Sigmoid colon (tissue), 4 donors: Measurements from ENCODE around the gene LRRC46.

Experiments used
- CTCF ChIP-seq, 4 experiments: fragments of 450-650 bp in 3 of 4; fragments of 200-600 bp in 1 of 4; IDR thresholded peaks; one replicate each; pipeline ENCODE4 v1.5.1; 2016 to 2019; ENCODE audit warnings: antibody characterized with exemption in 4 of 4, mild to moderate bottlenecking in 3 of 4, moderate library complexity in 2 of 4
- EP300 ChIP-seq, 4 donors: sonication (generic); formaldehyde crosslinking; IDR thresholded peaks; one replicate each; pipeline ENCODE4 v1.6.1; 2017; ENCODE audit warnings: antibody characterized with exemption in 4 of 4
- POLR2A ChIP-seq, 2 donors: fragments of 450-650 bp; IDR thresholded peaks; one replicate each; pipeline ENCODE4 v1.6.1; 2016; ENCODE audit warnings: antibody characterized with exemption in 2 of 2, mild to moderate bottlenecking in 2 of 2, moderate library complexity in 2 of 2
- POLR2AphosphoS5 ChIP-seq, 4 donors: sonication (generic); formaldehyde crosslinking; IDR thresholded peaks; one replicate each; pipeline ENCODE4 v1.6.1; 2017; ENCODE audit warnings: antibody characterized with exemption in 4 of 4

DNA sequence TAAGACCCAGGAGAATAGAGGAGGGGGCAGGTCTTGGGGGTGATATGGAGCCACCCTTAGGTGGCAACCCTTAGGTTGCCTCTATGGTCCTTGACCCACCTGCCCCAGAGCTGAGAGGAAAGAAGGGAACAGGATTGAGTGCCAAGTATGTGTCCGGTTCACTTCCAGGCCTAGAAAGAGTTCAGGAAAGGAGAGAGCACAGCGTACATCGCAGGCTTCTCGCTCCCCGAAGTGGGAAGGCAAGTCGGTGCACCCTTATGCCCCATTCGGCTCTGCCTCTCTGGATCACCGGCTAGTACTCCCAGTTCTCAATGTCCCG, 18.9 kb downstream of the LRRC46 start:
- TF ChIP-seq EP300 (IDR thresholded peaks at IDR 0.05), result no peak
- TF ChIP-seq POLR2AphosphoS5 (IDR thresholded peaks at IDR 0.05), result no peak
- TF ChIP-seq CTCF (IDR thresholded peaks at IDR 0.05), result no peak
- no peak for TF ChIP-seq POLR2A (IDR thresholded peaks at IDR 0.05)
